NCI-H1105 (cell line): ENCODE data around the gene GNB2.
"Not testable (repeated sequence)": the region's sequence is repeated elsewhere in the genome, so short reads cannot be mapped to it uniquely, and the experiment has no call there.

Source experiments
- DNase-seq: peaks from one replicate; lab custom pipeline; 2025; lab: John Stamatoyannopoulos, UW

Gene GNB2

DNA sequence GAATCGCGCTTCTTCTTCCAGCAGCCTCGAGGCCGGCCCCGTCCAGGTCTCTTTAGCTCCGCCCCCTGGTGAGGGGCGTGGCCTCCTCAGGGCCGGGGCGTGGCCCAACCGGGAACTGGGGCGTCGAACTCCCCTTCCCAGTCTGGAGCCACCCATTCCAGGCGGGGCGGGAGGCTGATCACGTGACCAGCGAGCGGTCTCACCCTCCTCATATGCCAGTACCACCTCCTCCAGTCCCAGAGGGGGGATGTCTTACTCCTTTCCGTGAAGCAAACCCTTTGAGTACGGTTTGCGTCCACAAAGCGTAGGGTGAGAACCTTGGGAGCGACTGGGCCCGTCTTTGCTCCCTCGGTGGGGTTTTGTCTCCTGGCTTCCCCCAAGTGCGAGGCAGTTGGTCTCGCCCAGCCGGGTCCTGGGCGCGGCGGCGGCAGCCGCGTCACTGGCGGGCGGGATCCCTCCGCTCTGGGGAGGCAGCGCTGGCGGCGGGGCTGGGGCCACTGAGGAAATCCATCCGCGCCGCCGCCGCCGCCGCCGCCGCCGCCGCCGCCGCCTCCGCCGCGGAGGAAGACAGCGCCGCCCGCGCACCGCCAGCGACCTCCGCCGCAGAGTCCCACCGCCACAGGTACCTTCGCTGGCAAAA is at the start of gene GNB2:
GNB2 (plus strand) TSS at position 439 of the 640 bp plus-strand sequence. CDS start 2,526 bp downstream, outside the sequence.
- DNase-seq = peak; percentile 94

DNA sequence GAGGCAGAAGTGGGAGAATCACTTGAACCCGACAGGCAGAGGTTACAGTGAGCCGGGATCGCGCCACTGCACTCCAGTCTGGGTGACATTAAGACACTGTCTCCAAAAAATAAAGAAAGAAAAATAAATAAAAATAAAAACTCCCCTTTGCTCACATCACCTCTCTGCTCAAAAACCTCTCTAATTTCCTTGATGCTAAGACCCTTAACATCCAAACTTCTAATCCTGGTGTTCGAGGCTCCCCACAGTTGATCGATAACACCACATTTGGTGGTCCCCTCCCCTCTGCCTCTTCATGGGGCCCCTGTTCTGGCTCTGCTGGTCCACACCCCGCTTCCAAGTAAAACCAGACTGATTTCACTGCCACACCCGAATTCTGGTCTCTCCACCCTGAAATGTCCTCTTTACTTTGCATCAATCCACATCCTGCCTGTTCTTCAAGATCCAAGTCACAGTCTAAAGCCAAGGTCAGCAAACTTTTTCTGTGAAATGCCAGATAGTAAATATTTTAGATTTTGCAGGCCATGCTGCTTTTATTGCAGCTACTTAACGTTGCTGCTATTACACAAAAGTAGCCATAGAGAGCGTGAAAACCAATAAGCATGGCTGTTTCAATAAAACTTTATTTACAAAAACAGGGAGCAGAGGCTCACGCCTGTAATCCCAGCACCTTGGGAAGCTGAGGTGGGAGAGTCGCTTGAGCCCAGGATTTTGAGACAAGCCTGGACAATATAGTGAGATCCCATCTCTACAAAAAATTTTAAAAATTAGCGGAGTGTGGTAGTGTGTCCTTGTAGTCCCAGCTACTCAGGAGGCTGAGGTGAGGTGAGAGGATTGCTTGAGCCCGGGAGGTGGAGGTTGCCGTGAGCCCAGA is 49.4 kb upstream of the GNB2 start:
- DNase-seq = no peak

DNA sequence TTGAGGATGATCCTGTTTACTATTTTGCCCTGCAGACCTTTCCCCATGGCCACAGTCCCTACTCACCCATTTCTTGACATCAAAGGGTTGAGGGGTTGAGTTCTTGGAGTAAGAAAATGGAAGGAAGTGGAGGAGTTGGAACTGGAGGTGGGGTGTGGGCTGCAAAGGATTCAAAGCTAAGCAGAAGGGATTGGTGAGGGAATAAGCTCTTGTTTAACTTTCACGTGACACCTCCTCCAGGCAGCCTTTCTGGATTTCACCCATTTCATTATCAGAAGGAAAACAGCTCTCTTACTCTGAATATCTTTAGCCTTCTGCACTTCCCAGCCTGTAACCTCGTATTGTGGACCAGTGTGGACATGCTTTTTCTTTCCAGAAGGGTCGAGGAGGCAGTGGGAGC is 47.5 kb upstream of the GNB2 start:
- no peak for DNase-seq

DNA sequence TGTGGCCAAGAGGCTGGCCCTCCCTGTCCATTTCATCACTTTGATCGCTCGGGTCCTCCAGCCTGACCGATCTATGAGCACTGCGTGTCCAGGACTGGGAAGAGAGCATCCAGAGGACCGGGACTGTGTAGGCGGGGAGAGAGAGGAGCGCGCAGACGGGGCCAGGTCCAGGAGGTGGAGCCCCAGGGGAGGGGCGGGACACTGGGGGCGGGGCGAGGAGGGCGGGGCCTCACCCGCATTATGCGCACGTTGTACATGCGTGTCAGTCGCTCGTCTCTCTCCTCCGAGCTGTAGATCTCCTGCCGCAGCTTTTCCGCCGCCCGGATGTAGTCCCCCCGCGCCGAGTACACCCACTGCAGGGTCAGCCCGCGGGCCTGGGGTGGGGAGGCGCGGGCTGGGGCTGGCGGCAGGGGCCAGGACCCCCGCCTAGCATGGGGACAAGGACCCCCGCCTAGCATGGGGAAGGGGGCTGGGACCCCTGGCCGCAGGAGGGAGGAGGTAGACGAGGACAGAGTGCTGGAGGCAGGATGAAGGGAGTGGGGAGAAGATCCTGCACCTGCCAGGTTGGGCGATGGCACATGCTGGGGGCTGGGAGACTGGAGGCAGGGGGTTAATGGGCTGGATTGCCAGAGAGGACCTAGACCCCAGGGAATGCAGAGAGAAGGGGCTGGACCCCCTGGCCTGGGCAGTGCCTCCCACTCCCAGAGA is 46.9 kb upstream of the GNB2 start:
- peak; percentile 52 for DNase-seq

DNA sequence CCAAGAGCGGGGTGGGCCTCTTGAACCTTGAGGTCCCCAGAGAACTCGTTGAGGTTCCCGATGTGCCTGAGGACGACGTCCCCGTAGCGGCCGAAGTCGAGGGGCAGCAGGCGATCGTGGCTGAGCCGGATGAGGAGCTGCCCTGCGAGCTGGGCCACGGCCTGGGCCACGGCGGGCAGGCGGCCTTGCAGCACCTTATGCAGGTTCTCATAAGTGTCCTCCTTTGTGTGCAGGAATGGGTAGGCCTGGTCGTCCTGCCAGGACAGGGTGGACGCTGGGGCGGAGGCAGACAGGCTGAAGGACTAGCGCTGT is 46.3 kb upstream of the GNB2 start:
- no peak for DNase-seq

DNA sequence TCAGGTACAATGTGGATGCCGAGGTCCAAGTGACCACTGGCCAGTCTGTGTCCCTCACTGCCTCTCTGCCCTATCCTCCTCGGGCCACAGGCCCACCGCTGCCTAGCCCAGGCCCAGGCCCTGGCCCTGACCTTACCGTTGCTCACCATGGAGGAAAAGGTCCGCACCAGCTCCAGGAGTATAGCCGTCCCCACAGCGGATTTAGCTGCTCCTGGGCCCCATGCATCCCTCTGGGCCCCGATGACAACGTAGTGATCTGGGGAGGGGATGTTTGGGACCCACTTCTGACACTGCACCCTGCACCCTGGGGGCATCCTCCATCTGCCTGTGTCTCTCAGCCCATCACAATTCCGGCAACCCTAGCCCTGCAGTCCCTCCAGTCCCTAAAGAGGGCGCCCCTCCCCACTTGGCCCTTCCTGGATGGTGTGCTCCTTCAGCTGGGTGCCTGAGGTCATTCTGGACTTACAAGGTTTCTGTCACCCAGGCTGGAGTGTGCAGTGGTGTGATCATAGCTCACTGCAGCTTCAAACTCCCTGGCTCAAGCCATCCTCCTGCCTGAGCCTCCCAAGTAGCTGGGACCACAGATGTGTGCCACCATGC is 44.3 kb upstream of the GNB2 start:
- DNase-seq = no peak

DNA sequence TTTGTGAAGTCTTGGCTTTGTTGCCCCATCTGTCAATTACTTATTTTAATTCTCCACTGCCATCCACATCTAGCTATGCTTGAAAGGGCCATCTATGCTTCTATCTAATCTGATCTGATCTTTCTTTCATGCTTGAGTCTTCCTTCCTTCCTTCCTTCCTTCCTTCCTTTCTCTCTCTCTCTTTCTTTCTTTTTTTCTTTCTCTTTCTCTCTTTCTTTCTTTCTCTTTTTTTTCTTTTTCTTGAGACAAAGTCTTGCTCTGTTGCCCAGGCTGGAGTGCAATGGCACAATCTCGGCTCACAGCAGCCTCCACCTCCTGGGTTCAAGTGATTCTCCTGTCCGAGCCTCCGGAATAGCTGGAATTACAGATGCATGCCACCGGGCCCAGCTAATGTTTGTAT is 43.5 kb upstream of the GNB2 start:
- no peak for DNase-seq

DNA sequence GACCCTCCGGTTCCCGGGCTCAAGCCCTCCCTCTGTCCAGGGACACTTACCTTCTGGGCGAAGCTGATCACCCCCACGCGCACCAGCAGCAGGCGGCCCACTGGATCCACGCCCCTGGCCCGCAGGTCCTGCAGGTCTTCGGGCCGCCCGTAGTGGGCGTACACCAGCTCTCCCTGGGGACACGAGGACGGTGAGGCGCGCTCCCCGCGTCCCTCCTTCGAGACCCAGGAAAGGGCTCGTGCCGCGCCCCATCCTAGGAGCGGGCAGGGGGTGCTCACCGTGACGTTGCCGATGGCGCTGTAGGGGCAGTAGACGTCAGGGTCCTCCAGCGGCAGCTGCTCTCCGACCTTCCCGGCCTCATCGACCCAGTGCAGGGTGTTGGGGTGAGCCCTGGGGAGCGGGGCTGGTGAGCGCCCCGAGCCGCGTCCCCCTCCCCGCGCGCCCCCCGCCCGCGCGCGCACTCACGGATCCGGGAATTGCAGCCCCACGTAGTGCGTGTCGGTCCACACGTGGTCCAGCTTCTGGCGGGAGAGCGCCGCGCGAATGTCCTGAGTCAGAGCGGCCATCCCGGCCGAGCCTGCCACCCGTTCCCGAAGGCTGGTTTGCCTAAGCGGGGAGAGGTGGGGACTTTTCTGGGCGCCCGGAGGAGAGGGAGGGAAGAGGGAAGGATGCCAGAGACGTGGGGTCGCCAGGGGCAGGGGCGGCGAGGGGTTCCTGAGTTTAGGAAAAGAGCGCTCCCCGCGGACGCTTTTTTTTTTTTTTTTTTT is 40.4 kb upstream of the GNB2 start:
- peak; percentile 11 for DNase-seq

DNA sequence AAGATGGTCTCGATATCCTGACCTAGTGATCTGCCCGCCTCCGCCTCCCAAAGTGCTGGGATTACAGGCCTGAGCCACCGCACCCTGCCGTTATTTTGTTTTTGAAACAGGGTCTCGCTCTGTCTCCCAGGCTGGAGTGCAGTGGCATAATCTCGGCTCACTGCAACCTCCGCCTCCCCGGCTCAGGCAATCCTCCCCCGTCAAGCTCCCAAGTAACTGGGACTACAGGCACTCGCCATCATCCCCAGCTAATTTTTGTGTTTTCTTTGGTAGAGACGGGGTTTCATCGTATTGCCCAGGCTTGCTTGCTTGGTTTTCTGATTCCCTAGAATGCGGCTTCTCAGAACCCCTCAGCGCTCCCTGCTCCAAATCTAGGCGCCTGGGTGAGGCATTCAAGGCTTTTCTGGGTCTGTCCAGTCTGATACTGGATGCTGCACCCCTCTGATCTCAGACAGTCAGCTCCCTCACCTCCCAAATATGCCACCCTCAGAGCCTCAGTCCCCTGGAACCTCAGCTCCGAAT is 33.5 kb upstream of the GNB2 start:
- DNase-seq = no peak

DNA sequence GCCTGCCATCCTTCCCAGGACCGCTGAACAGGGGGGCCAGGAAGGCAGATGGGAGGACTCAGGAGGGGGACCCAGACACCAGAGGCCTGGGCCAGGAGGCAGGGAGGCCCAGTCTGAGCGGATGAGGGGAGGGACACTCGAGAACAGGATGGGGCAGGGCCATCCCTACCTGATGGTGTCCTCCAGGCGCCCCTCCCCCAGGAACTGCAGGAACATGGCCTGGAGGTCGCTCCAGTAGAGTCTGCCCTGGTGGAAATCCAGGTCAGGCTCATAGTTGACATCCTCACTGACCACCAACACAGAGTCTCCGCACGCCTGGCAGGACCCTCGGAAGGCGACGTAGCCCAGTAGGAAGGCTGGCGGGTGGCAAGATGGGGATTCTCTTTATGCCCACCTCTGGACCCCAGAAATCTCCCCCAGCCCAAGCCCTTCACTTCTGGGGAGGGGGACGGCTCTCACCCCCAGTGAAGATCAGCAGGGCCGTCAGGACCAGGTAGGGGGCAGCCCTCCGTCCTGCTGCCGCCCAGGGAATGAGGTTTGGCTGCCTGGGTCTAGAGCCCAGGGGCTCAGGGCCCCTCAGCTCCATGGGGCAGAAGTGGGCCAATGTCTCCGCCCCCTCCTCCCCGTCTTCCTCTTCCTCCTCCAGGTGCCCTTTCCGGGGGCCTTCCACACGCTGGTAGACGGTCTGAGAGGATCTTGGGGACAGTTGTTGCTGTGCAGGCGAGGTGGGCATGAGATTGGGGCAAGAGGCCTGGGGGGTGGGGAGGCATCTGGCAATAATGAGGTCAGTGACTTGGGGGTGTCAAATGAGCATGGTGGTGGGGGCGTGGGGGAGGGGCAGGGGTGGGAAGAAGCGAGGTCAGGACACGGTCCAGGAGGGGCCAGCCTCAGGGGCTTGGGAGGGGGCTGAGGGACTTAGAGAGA is 32.8 kb upstream of the GNB2 start:
- no peak for DNase-seq

DNA sequence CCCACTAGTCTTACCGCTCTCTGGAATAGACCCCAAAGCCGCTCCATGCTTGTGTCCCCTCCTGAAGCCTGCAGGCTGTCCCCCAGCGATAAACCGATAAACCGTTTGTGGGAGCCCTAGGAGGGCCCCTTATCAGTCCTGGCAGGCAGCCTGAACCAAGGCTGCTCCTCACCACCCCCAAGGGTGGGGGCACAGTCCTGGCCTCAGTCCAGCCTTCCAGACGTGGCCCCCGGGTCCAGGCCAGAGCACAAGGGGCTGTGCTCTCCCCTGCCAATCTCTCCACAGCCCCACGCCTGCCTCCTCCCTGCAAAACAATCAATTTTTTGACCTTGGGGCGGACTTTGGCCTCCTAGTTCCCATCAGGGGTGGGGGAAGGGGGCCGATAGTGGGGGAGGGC is 32.1 kb upstream of the GNB2 start, which contains the start of gene TFR2:
TFR2 (minus strand) TSS at position 90 of the 397 bp plus-strand sequence; CDS start at position 47, 43 bp downstream.
- no peak for DNase-seq

DNA sequence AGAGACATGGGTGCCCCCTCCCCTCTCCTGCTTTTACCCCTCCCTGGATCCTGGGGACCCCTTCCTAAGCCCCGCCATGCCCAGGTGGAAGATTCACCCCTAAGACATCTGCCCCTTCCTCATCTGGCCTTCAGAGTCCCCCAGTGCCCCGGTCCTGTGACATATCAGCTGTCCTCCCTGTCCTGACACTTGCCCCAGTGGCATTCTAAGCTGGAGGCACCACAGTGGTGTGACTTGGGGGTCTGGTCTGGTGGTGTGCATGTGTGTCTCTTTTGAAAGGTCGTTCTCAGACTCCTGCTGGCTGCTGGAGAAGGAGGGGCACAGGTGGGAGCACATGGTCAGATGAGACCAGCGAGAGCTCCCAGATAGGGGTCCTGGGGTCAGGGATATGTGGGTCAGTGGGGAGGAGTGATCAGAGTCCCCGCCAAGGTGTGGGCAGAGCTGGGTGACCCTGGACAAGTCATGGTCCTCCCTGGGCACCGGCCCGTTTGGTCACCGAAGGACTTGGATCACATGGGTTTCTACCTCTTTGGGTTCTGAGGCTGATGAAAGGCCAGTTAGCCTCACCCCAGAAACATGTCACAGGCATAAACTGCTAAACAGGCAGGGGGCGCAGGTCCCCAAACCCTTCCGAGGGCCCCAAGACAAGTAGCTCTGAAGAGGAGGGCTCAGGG is 31.5 kb upstream of the GNB2 start:
- no peak for DNase-seq

DNA sequence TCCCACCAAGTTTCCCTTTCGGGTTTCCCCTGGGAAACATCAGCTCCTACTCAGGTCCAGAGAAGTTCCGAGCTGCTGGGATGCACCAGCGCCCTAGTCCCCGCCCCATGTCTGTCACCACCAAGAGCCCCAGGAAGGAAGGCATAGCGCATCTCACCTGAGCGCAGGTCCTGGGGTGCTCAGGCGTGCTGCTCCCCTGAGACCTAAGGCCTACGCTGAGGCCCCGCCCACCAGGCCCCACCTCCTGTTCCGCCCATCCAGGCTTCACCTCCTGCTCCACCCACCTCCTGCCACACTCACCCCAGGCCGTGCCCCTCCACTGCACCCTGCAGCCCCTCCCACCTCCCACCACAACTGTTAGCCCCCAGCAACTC is 31.0 kb upstream of the GNB2 start:
- peak; percentile 8 for DNase-seq

DNA sequence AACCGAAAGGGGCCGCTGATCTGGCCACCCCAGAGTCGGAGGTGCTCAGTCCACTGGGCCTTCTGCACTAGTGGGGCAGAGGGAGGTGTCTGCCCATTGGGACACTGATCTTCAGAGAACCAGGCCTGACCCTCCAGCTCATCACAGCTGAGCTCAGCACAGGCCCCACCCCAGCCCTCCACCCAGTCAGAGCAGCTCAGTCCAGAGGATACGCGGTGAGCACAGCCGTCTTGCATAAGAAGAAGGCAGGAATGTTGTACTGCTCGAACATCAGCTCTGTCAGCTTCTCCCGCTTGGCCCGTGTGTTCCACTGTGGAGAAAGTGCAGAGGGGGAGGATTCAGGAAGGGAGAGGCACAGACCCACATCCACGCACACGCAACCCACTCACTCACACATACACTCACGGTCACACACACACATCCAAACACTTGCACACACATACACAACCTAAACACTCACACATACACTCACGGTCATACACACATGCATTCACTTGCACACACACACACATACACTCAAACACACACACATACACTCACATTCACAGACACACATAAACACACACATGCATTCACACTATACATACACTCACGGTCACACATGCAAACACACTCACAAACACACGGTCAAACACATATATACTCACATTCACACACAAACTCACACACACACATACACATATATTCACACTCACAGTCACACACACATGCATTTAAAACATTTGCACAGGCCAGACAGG is 23.5 kb upstream of the GNB2 start:
- DNase-seq = no peak

DNA sequence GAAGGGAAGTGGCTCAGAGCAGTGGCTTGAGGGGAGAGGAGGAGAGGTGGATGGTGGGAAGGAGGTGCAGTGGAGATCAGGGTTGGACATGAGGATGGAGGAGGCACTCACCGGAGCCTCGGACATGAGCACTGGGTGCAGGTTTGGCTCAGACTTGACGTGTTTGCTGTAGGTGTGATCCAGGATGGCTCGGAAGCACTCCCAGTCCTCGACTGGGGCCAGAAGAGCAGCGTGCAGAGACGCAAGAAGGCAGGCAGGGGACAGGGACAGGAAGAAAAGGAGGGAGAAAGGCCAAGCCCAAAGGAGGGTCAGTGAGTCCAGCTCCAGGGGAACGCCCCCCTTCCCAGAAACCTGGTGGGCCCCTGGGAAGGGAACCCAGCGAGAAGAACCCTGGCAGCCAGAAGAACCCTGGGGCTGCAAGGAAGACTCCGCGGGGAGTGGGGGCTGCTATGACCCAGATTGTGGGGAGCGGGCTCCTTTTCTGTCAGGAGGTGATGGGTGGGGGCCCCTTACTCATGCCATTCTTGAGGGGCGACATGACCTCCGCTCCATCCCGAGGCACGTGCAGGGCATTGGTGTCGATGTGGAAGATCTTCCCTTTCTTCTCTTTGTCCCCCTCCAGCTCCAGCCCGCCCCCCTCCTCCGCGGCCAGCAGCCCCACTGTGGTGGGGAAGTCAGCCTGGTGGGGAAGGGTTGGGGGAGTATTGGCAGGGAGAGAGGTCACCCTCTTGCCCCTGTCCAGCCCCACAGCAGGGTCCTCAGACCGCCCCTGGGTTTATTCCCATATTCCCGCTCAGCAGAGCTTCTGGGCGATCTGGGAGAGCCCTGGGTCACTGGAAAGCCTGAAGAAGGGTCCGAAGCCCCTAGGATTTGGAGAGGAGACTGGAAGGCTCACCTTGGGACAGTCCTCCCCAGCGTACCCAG is 18.4 kb upstream of the GNB2 start:
- no peak for DNase-seq

DNA sequence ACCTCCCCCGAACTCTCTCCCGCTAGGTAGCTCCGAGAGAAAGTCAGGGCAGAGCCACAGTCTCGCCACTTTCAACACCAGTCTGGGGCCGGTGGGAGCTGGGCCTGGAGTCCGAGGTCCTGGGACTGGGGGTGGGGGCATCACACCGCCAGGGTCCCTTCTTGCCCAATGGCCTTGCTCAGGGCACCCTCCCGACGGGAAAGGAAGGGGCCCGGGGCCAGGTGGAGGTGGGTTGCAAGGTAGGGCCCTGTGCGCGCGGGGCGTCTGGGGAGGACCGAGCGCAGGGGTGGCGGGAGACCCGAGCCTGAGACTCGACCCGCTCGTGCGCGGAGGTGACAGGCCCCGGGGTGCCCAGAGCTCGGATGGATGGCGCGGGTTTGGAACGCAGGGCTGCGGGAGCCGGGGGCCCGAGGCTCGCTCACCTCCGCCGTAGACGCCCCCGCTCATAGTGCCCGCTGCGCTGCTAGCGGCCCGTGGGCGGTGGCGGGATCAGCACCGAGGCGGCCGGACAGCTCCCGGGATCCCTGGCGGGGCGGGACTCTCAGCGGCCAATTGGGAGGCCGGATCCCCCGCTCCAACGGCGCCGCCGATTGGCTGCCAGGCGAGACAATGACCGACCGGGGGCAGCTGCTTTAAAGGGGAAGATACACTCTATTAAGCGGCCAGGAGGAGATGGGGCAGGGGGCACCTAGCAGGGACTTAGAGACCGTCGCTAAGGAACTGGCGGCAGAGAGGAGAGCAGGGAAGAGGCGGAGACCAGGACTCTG is 17.4 kb upstream of the GNB2 start, which contains the start of gene ACTL6B:
ACTL6B (minus strand) TSS at position 541 of the 767 bp plus-strand sequence; CDS start at position 447, 94 bp downstream.
- DNase-seq = peak; percentile 76

DNA sequence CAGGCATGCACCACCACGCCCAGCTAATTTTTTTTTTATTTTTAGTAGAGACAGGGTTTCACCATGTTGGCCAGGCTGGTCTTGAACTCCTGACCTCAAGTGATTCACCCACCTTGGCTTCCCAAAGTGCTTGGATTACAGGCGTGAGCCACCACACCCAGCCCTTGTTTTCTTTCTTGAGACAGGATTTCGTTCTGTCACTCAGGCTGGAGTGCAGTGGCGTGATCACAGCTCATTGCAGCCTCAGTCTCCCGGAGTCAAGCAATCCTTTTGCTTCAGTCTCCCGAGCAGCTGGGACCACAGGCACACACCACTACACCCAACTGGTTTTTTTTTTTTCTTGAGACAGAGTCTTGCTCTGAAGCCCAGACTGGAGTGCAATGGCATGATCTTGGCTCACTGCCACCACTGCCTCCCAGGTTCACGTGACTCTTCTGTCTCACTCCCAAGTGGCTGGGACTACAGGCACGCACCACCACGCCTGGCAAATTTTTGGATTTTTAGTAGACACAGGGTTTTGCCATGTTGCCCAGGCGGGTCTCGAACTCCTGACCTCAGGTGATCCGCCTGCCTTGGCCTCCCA is 11.3 kb upstream of the GNB2 start:
- not testable (repeated sequence) for DNase-seq
